NCI-H2227 (cell line): Measurements from ENCODE around the gene HOXA6.

Experiments used
- DNase-seq: peaks from one replicate; lab custom pipeline; 2025; ENCODE audit not compliant: unreplicated experiment; lab: John Stamatoyannopoulos, UW

HOXA6 gene

GRCh38 chr7:27147199-27148030, at the start of gene HOXA6:
Gene HOXA6, minus strand, starts transcription at chr7:27147774. Its CDS starts 25 bp downstream, at chr7:27147749.
- no peak for DNase-seq

- DNase-seq = peak; percentile 69
Observed at GRCh38 chr7:27196287-27196767, 48.8 kb upstream of the HOXA6 start.

- no peak for DNase-seq
Observed at GRCh38 chr7:27194686-27195379, 47.3 kb upstream of the HOXA6 start.

DNA sequence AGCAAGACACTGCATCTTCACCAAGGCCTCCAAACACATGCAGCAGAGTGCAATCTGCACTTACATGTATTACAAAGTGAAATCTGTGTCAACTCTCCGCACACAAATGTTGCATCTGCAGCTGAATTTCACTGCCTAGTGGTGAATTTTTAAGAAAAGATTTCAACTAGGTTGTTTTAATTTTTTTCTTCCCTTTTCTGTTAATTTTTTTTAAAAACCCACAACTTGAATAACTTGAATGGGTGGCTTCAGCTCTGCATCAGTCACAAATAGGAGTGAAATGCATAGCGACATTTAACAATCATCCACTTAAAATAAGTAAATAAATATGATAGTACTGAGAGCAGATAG, 46.4 kb upstream of the HOXA6 start:
- no peak for DNase-seq

DNA sequence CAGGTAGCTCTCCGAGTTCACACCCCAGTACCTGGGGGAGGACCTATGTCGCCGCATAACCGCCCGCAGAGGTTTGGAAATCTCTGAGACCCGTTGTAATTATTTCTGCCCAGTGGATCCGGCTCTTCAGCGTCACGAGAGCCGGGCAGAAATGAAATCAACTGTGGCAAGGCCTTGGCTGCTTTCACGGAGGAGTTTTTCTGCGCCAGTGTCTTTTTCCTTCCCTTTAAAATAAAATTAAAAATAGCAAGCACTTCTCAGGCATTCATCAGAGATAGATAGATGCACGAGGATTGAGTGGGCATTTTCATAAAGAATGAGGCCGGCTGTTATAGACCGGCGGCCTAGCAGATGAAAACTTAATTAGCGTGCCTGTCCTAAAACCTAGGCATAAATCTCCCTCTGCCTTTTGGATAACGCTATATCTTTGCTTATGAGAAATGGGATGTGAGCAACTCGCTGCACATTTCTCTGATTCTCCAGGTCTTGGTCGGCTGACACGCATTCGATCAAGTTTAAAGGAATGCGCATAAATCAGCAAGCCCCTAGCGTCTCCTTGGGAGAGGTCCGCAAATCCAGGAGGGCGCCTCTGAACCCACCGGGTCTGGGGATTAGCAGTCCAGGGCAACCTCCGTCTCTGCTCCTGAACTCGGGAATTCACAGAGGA, 45.9 kb upstream of the HOXA6 start:
- no peak for DNase-seq

DNA sequence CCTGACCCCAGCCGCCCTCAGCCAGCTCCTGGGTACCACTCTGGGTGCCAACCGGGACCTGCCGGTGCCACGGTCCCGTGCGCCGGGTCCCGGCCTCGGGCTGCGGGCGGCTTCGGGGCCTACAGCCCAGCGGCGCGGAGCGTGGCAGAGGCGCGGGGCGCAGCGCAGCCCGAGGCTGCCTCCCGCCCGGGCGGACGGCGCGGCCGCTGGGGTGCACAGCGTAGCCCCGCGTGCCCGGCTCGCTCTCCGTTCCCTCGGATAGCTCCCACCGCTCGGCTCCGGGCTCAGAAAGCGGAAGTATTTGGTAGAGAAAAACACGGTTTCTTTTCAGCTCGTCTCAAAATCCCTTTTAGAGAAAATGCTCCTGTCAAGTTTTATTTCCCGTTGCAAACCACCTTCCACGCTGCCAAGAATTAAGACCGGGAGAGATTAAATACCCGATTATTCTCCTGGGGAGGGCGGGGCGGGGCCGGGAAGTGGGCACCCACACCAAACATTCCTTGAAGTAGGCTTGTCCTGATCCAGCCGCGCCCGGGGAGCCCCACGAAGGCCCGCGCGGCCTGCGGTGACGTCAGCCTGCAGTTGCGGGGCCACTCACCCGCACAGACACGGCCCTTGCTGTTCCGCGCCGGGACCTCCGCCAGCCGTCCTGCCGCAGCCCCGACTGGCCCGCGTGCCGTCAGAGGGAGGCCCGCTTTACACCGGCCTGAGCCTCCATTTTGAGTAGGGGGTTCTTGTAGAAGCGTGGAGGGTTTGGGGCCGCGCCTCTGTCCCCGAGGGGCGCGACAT, 45.2 kb upstream of the HOXA6 start:
- no peak for DNase-seq

DNA sequence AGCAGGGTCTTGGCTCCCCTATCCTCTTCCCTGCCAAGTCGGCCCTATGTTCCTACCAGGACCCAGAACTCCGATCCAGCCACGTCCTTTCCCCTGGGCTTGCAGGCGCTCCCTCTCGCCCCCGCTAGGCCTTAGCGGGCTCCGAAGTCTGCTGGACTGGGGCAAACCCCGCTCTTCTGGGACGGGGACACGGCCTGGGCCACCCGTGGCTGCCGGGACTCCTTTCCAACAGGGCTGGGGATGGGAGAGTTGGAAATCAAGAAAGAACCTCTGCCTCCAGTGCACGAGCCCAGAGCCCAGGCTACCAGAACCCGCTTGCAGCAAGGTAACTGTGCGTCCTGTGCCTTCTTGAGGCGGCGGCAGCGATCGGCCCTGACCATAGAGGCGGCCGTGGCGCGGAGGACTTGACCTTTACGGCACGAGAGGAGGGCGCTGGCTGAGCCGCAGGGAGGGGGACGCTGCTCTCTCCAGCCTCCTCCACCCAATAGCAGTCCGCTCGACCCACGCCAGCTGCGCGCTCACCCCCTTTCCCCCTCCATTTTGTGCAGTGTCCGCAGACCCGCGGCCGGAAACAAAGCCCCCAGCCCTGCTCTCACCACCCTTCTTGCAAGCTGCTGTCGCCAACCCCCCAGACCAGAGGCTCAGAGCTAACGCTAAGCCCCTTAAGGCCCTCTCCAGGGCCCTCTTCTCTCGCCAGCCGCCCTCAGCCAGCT, 44.4 kb upstream of the HOXA6 start:
- DNase-seq = no peak

DNA sequence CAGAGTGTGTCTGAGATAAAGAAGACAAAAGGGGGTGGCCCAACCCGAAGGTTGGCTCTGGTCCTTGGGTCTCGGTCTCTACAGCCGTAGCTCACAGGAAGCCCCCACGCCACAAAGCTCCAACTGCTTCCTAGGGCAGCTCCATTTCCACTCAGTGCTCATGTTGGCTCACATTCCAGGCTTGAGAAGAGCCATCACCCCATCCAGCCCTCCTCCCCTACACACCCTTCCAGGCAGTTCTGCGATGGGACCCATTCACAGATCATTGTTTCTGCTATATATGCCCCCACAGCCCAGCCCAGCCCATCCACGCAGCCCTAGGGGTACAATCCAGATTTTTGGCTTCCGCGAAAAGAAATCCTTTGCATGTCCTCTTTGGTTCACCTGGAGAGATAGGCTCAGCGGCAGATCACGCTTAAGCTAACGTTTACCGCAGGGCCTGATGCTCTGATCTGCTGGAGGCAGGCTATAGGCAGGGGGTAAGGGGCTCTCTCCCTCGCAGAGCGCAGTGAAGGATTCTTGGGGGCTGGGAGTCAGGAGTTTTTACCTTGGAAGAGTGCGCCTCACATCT, 43.7 kb upstream of the HOXA6 start:
- no peak for DNase-seq

DNA sequence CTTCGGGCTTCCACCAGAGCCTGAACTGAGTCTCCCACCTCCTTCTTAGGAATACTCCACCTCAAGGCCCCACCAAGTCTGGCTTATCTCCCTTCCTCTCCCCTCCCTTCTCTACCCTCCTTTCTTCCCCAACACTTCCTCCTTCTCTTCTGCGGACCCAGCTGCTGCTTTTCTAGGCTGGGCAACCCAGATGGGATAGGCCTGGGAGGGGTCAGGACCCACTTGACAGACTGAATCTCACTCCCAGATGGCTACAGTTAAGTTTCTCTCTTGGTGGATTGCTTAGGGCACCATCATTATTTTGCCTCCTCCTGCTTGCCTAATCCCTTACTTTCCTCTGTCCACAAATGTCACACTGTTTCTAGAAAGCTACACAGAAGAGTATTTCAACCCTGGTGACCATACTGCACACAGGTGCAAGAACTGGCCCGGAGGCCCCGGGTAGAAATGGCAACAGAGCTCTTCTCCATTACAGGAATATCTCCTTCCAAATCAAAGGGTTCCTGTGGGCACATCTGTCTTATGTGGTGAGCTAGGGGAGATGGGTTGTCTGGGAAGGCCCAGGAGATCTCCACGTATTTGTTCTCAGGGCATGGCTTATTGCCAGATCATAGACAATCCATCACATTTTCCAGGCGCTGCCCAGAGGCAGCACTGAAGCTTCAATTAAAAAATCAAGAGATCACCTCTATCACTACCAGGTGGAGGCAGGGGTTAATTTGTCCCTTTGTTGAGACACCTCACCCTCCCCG, 42.6 kb upstream of the HOXA6 start:
- DNase-seq = no peak

- no peak for DNase-seq
Observed at GRCh38 chr7:27189295-27189996, 41.9 kb upstream of the HOXA6 start.

DNA sequence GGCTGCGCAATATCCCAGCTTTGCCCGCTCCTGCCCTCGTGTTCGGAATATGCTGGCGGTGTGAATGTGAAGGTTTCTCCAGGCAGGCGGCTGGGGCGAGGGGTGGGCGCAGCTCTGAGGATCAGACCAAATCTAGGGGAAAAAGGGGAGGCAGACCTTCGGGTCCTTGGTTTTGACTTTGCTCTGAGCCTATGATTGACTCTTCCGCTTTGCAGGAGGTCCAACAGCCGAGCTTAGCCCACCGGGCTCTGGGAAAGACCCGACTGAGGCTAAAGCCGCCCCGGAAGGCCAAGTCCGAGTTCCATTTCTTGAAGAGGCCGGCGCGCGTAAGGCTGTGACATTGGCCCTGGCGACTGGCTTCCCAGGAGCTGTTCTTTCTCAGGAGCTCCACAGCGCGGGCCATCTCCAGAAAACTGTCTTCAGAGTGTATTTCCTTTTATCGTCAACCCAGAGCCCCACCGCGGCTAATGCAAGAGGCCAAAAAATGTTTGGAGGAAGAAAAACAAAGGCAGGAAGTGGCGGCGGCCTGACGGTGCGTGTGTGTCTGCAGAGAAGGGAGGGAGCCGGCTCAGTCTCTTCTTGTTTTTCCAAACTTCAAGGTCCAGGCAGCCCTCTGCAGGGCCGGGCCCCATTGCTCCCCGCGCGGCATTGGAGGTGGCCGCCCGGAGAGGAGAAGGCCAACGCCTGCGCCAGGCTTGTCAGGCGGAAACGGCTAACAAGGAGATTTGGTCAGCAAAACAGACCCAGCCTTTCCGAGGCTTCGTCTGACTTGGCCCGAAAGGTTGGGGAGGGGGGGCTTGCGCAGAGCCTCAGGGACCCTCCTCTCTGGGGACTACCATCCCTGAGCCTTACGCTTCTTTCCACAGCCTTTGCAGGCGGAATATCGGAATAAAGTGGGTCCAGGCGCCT, 41.1 kb upstream of the HOXA6 start:
- DNase-seq = no peak

DNA sequence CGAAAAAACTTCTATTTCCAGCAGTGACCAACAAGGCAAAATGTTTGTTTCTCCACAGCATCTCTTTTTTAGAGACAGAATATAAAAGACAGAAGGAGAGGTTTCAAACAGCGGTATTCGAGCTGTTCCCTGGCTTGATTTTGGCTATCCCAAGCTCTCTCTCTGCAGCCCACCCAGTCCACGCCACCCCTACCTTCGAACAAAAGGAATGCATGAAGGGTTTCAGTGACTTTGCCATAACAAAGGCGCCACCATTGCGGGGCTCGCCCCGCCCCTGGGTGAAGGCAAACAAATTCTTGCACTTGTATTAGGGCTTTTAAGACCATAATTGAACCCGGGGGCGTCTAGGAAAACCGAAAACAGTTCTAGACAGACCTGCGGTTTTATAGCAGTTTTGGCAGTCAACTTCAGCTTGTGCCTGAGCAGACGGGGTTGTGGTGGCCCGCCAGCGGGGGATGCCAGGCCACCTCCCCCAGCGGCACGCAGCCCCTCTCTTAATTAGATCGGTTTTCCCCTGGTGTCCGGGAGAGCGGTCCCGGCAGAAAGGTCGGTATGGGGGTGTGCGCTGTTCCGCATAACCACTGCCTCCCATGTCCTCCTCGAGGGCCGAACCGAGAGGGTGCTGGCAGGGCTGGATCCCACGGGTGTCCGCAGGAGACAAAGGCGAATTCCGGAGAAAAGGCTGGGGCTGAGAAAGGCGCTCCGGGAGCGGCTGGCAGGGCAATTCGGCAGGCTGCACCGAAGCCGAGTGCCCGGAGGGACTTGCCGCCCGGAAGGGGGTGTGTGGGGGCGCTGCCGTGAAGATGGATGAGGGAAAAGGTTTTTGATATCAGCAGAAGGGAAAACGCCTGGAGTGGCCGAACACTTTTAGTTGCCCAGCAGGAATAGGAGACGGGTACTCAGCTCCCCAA, 40.2 kb upstream of the HOXA6 start:
- DNase-seq = no peak

- no peak for DNase-seq
Observed at GRCh38 chr7:27186668-27187474, 39.3 kb upstream of the HOXA6 start.

- DNase-seq = no peak
Observed at GRCh38 chr7:27185854-27186667, 38.5 kb upstream of the HOXA6 start.
